SU-DHL-6 (cell line): Measurements from ENCODE around the gene APH1B.

Experiments used
- H2AFZ ChIP-seq: fragments of 200-600 bp; sonication (generic); 2 replicates; pipeline ENCODE4 v1.6.1; 2014; ENCODE audit warnings: low read depth, mild to moderate bottlenecking, moderate library complexity, mixed read lengths, antibody characterized with exemption, low read length; ENCODE audit not compliant: severe bottlenecking
- H3F3A ChIP-seq: fragments of 200-600 bp; shearing (Covaris generic); 2 replicates; pipeline ENCODE4 v1.6.0; 2016; ENCODE audit warnings: antibody characterized with exemption, mild to moderate bottlenecking; ENCODE audit not compliant: insufficient read depth
- H3K27ac ChIP-seq: fragments of 200-600 bp; sonication (generic); 2 replicates; pipeline ENCODE4 v1.5.1; 2016; ENCODE audit warnings: low read depth, mild to moderate bottlenecking, low read length, moderate library complexity, mixed read lengths
- H3K27me3 ChIP-seq: fragments of 200-600 bp; sonication (generic), shearing (Covaris generic); 2 replicates; pipeline ENCODE4 v1.6.0; 2014; ENCODE audit warnings: mild to moderate bottlenecking, low read length
- H3K36me3 ChIP-seq: fragments of 200-600 bp; sonication (generic); 2 replicates; pipeline ENCODE4 v1.6.1; 2014; ENCODE audit warnings: mild to moderate bottlenecking, low read length, mixed read lengths
- H3K4me2 ChIP-seq: fragments of 300-600, 200-600 bp; shearing (Covaris generic), sonication (generic); 2 replicates; pipeline ENCODE4 v1.6.0; 2014; ENCODE audit warnings: low read length, low read depth, mild to moderate bottlenecking; ENCODE audit not compliant: poor library complexity, severe bottlenecking
- H3K4me3 ChIP-seq: fragments of 200-600 bp; sonication (generic); 2 replicates; pipeline ENCODE4 v1.5.1; 2014; ENCODE audit warnings: antibody characterized with exemption, low read length, mild to moderate bottlenecking, mixed read lengths; ENCODE audit not compliant: insufficient read depth, poor library complexity, severe bottlenecking
- H3K79me2 ChIP-seq: fragments of 200-600 bp; sonication (generic); 2 replicates; pipeline ENCODE4 v1.6.1; 2014; ENCODE audit warnings: mild to moderate bottlenecking, low read length, moderate library complexity; ENCODE audit not compliant: insufficient read depth
- H3K9ac ChIP-seq: fragments of 200-600 bp; sonication (generic); 2 replicates; pipeline ENCODE4 v1.7.0; 2014; ENCODE audit warnings: mild to moderate bottlenecking, low read length
- H3K9me2 ChIP-seq: fragments of 200-600 bp; sonication (generic); replicated peaks from 2 replicates; pipeline ENCODE4 v1.6.1; 2014; ENCODE audit warnings: low read length; ENCODE audit not compliant: insufficient read depth
- H3K9me3 ChIP-seq: fragments of 200-600 bp; sonication (generic); 2 replicates; pipeline ENCODE4 v1.6.1; 2014; ENCODE audit warnings: low read length, mixed read lengths; ENCODE audit not compliant: insufficient read depth
- H4K20me1 ChIP-seq: fragments of 200-600 bp; sonication (generic); 2 replicates; pipeline ENCODE4 v1.6.1; 2014; ENCODE audit warnings: low read depth, mild to moderate bottlenecking, antibody characterized with exemption, low read length, moderate library complexity, mixed read lengths
- EZH2phosphoT487 ChIP-seq: fragments of 200-600 bp; sonication (generic), shearing (Covaris generic); conservative IDR thresholded peaks from 2 replicates; pipeline ENCODE4 v1.6.1; 2018; ENCODE audit warnings: mild to moderate bottlenecking, antibody characterized with exemption, low read length, moderate library complexity, mixed read lengths
- TF ChIP-seq, protein P1 (sequence below): fragments of 200-600 bp; sonication (generic); IDR thresholded peaks from one replicate; pipeline ENCODE4 v1.5.1; 2017; ENCODE audit warnings: antibody characterized with exemption, mild to moderate bottlenecking, low read length, moderate library complexity; ENCODE audit not compliant: insufficient read depth, poor library complexity, severe bottlenecking

Gene APH1B

DNA sequence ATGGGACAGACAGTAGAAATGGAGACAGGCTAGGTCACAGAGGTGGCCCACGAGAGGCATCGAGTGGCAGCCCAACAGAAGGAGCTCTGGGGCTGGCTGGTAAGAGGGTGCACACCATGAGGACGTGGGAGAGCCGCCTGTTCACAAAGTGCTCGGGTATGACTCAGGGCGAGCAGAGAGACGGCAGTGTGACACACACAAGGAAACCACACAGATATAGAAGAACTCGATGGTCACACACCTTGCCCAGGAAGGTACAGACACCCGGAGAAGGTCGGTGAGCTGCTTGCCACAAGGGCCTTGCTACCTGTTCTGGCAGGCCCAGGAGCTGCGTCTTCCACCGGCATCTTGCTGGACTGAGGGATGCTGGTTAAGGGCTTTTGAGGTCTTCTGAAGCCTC, 54.1 kb downstream of the APH1B start:
- H3K4me2 ChIP-seq = no peak overlapping the region
- H4K20me1 ChIP-seq = no peaks in the 10 kb centered on the region
- no peak overlapping the region for H3K27ac ChIP-seq
- no peak overlapping the region for H3K4me3 ChIP-seq
- TF ChIP-seq EZH2phosphoT487 = no peak
- TF ChIP-seq, protein P1, sequence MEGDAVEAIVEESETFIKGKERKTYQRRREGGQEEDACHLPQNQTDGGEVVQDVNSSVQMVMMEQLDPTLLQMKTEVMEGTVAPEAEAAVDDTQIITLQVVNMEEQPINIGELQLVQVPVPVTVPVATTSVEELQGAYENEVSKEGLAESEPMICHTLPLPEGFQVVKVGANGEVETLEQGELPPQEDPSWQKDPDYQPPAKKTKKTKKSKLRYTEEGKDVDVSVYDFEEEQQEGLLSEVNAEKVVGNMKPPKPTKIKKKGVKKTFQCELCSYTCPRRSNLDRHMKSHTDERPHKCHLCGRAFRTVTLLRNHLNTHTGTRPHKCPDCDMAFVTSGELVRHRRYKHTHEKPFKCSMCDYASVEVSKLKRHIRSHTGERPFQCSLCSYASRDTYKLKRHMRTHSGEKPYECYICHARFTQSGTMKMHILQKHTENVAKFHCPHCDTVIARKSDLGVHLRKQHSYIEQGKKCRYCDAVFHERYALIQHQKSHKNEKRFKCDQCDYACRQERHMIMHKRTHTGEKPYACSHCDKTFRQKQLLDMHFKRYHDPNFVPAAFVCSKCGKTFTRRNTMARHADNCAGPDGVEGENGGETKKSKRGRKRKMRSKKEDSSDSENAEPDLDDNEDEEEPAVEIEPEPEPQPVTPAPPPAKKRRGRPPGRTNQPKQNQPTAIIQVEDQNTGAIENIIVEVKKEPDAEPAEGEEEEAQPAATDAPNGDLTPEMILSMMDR = no peak
- no peaks in the 10 kb centered on the region for H3K79me2 ChIP-seq
- H2AFZ ChIP-seq = no peak overlapping the region
- H3K9me2 ChIP-seq = no peaks in the 10 kb centered on the region
- no peaks in the 10 kb centered on the region for H3K27me3 ChIP-seq
- no peaks in the 10 kb centered on the region for H3K36me3 ChIP-seq
- H3F3A ChIP-seq = no peaks in the 10 kb centered on the region
- H3K9me3 ChIP-seq = no peaks in the 10 kb centered on the region
- H3K9ac ChIP-seq = no peak overlapping the region

DNA sequence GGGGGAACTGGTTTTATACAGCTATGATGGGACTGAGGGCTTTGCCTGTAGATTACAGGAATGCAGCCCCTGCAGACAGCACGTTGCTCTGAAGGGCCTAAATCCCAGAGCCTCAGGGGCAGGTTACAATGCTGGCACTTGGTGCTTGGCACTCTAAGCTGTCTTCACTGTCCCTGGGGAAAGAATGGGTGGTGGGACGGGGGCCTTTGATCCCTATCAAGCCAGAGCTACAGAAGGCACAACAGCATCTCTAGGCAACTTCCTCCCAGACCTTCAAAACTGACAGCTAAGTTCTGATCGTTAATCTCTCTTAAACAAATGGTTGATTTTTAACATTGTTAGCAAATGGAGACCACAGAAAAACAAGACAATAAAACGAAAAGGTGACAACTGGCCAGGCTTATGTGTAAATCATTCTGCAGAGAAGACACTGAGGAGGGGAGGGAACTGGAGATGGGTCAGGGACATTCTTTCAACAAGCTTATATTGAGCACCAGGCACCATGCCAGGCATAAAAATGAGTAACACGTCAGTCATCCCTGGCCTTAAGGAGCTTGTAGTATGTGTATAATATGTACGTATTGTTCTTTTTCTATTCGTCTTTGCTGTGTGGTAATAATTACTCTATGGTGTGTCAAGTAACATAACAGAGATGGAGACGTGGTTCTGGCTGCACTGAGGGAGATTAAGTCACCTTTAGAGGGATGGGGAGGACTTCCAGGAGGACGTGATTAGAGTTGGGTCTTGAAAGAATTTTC, 55.1 kb downstream of the APH1B start:
- Histone ChIP-seq H3K4me2 (no peak overlapping the region), H3K27ac (no peak overlapping the region), H2AFZ (no peak overlapping the region), H3F3A (no peaks in the 10 kb centered on the region), H3K9ac (no peak overlapping the region), H3K27me3 (no peaks in the 10 kb centered on the region), H4K20me1 (no peaks in the 10 kb centered on the region), H3K9me3 (no peaks in the 10 kb centered on the region), H3K9me2 (no peaks in the 10 kb centered on the region), H3K79me2 (no peaks in the 10 kb centered on the region), H3K36me3 (no peaks in the 10 kb centered on the region), H3K4me3 (no peak overlapping the region)
- TF ChIP-seq, protein P1 = no peak
- no peak for TF ChIP-seq EZH2phosphoT487

DNA sequence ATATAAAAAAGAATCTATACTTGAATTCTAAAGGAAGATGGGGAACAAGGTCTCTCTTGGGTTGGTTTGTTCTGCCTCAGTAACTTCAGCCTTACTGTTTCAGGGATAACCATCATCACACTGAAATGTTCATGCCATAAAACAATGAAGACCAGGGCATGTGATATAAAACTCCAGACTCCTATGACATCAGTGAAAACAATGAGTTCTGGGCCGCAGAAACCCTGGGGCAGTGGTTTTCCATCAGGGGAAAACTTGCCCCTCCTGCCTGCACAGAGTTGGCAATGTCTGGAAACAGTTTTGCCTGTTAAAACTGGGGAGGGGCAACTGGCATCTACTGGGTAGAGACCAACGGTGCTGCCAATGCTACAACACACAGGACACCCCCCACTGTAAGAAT, 57.4 kb downstream of the APH1B start:
- H2AFZ ChIP-seq = no peak overlapping the region
- H3K9me2 ChIP-seq = no peaks in the 10 kb centered on the region
- TF ChIP-seq, protein P1 = no peak
- no peak for TF ChIP-seq EZH2phosphoT487
- H3K9ac ChIP-seq = no peak overlapping the region
- no peaks in the 10 kb centered on the region for H4K20me1 ChIP-seq
- H3K27me3 ChIP-seq = no peaks in the 10 kb centered on the region
- H3K4me3 ChIP-seq = no peak overlapping the region
- no peak overlapping the region for H3K27ac ChIP-seq
- no peak overlapping the region for H3K4me2 ChIP-seq
- no peaks in the 10 kb centered on the region for H3K9me3 ChIP-seq
- H3F3A ChIP-seq = no peaks in the 10 kb centered on the region
- H3K36me3 ChIP-seq = no peaks in the 10 kb centered on the region
- no peaks in the 10 kb centered on the region for H3K79me2 ChIP-seq
